ENCODE data around the gene CSNK2A1.
A peak's percentile ranks its signal among the peaks of the same experiment; 100 is the strongest.

The CSNK2A1 gene

GRCh38 chr20:445514-446336 is 97.9 kb downstream of the CSNK2A1 start:
- DNase-seq: peak; percentile 52

- no peak for DNase-seq
Observed at GRCh38 chr20:444862-445426, 98.6 kb downstream of the CSNK2A1 start.

GRCh38 chr20:444117-444516 is 99.5 kb downstream of the CSNK2A1 start:
- DNase-seq: no peak

DNA sequence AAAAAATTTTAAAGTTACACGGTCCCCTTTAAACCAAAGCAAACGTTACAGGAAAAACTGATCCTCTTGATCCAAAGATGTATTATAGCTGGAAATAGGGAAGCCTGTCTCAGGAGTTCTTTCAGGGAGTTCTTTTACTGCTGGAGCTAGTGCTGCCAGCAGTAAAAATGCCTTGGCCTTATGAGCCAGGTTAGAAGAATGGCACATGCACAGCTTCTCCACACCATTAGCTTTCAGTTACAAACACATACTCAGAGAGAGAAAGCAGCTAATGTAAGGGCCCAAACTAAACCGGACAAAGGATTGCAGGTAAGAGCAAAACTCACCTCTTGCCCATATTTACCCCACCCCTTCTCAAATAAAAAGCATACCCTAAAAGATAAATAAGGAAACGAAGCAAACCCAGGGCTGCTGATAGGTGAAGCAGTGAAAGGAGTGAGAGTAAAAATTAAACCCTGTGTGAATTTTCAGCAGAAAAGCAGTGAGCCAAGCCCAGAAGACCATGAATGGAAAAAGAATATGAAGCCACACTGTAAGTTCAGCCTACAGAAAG is 100.3 kb downstream of the CSNK2A1 start:
- no peak for DNase-seq

DNA sequence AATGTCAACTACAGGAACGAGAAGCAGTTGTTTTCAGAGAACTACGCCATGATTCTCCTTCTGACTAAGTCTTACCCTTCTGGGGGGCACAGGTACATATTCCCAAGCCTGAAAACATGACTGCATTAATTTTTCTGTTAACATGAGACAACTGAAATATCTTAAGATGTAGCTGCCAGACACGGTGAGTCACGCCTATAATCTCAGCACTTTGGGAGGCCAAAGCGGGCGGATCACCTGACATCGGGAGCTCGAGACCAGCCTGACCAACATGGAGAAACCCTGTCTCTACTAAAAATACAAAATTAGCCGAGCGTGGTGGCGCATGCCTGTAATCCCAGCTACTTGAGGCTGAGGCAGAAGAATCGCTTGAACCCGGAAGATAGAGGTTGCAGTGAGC is 103.0 kb downstream of the CSNK2A1 start:
- DNase-seq: no peak

DNA sequence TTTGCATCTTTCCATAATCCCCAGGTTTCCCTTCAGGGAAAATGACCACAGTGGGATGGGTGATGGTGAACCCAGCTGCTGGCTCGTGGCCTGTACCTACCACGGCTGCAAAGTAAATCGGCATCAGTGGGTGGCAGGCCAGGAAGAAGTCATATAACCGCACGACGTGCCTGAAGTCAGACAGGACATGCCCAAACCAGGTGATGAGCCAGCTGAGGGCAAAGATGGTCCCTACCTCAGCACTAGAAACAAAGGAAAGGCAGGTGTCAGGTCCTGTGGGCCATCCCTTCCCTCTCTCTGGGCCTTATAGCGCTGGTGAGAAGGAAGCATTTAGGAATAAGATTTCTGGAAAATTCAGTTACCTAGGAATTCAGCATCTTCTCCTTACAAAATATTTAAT is 103.4 kb downstream of the CSNK2A1 start:
- DNase-seq: no peak

DNA sequence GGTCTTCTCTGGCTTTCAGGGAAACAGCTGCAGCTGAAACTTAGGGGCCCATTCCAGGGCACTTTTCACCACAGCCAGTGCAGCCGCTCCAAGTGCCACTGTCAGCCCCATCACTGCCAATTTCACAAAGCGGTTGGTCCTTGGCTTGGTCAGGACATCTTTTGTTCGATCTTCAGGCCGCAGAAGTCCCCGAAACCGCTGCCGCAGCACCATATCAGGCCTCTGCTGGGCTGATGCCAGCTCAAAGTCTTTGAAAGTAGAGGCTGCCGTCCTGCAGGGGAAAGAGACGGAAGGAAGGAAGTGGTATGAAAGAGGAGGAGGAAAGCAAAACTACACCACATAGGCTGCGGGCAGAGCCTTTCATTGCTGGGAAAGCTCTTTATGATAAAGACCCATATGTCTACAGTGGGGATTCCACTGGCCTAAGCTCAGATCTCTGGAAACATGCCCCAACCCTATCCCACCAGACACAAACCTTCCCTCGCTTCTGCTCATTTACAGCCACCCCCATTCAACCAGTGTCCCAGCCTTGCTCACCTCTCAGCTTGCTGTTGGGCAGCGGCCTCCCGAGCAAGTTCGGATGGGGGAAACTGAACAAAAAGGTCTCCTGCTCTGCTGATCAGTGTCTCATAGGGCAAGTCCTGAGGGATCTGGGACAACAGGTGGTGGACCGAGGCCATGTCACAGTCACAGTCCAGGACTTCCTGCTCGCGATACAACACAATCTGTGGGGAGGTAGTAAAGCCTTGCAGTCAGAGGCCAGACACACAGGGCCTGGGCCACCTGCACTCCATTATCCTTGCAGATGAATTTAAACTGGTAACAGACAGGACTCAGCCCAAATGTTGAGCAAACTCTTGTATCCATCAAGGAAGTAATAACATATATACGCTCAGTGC is 104.8 kb downstream of the CSNK2A1 start:
- no peak for DNase-seq

DNA sequence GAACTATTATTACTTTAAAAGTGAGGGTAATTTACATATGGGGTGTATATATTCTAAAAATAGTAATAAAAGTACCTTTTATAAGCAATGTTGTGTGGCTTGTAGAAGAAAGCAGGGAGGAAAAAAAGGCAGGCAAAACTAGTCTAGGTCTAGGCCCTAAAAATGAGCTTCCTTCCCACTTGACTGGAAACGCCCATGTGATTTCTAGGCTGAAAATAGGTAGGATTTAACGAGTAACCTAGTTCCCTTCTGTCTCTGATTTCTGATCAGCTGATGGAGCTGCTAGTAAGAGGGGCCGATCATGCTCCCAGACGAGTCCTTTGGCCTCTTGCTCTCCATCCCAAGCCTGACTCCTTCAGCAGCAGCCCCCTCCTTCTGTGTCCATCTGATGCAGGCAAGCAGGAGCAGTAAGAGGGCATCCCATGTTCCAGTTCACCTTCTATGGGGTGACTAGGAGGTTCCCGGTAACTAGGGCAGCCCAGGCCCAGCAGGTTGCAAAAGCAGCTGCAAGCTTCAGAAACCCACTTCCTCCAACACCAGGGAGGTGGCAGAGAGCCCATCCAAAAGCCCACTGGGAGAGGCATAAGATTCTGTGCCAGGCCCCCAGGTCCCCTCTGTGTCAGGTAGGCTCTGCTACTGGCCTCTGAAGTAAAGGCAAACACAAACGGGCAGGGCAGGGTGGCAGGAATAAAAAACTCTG is 105.7 kb downstream of the CSNK2A1 start:
- DNase-seq: no peak

- DNase-seq: no peak
Observed at GRCh38 chr20:436476-436875, 107.1 kb downstream of the CSNK2A1 start.

DNA sequence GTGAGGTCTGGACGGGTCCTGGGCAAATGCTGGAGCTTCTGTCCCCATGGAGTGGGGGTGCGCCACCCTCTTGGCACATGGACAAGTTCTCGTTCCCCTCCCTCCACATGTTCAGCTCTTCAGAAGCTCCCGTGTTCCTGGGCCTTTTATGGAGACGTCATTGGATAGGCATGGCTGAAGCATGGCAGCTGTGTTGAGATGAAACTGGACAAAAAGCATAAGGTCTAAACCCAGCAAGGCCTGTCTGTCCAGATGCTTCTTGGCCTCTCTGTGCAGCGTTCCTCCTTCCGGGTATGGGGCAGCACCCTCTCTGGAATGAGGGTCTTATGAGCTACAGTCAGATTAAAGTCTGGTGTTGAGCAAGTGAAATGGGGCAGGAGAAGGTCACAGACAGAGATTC is 108.0 kb downstream of the CSNK2A1 start:
- no peak for DNase-seq

- no peak for DNase-seq
Observed at GRCh38 chr20:434661-435419, 108.8 kb downstream of the CSNK2A1 start.

- no peak for DNase-seq
Observed at GRCh38 chr20:434221-434620, 109.4 kb downstream of the CSNK2A1 start.

- peak; percentile 37 for DNase-seq
Observed at GRCh38 chr20:433300-433975, 110.2 kb downstream of the CSNK2A1 start.

GRCh38 chr20:432677-433299 is 110.8 kb downstream of the CSNK2A1 start:
- DNase-seq: no peak

DNA sequence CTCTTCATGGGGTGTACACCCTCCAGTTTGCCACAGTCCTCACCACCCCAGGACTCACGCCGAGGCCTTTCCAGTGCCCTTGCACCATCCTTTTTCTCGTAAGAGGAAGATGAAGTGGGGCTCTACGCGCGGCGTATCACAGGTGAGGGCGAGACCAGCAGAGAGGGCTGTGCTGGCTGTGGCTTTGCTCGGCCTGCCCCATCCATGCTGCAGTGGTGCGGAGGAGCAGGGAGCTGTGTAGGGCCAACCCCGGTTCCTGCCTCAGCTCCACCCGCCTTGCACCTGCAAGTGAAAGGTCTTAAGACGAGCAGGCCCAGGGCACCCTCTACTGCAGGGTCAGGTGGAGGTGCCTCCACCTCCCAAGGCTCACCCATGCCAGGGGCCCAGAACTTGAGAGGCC is 111.4 kb downstream of the CSNK2A1 start:
- DNase-seq: no peak

GRCh38 chr20:431012-431904 is 112.3 kb downstream of the CSNK2A1 start:
- DNase-seq: peak; percentile 94

GRCh38 chr20:430091-430999 is 113.2 kb downstream of the CSNK2A1 start:
- DNase-seq: no peak

- peak; percentile 60 for DNase-seq
Observed at GRCh38 chr20:428658-429200, 114.9 kb downstream of the CSNK2A1 start.
